ENCODE results near the gene TSPAN32. TPM values are rescaled to one million over a fixed set of nuclear protein-coding genes. Genes with fewer than 3 reads are reported as not detected.

TSPAN32 gene
- total and polyA plus RNA-seq, 10 of the 15 experiments (the other 5 are each of a cell fraction or from before 2014, with no cell fraction given): 0.08 TPM; not detected in 9

GRCh38 chr11:2320568-2321310 is 18.9 kb downstream of the TSPAN32 start:
- no peak for DNase-seq (ENCODE audit: low read depth, low spot score)
- FAIRE-seq: no peak
- TF ChIP-seq SKIL (IDR thresholded peaks at IDR 0.05; ENCODE audit: low read depth, poor library complexity, severe bottlenecking) (no peak), SREBF2 (IDR thresholded peaks at IDR 0.05; ENCODE audit: low read length) (no peak), BACH1 (IDR thresholded peaks at IDR 0.05; ENCODE audit: borderline replicate concordance) (no peak), CTCF (IDR thresholded peaks at IDR 0.05 in 2 of 3, conservative IDR thresholded peaks at IDR 0.05 in 1 of 3; ENCODE audit: control insufficient read depth in 2 of 3, extremely low read depth in 1 of 3, insufficient read depth in 1 of 3, low read depth in 3 of 3, low read length in 3 of 3) (no peak), CHD2 (IDR thresholded peaks at IDR 0.05; ENCODE audit: borderline replicate concordance, low read depth, low read length) (no peak), PKNOX1 (IDR thresholded peaks at IDR 0.05) (no peak), PAX5 (IDR thresholded peaks at IDR 0.05; ENCODE audit: borderline replicate concordance, low read depth, low read length) (no peak), CEBPB (IDR thresholded peaks at IDR 0.05; ENCODE audit: borderline replicate concordance in 1 of 2, low read depth in 2 of 2, low read length in 2 of 2) (no peak), ELK1 (IDR thresholded peaks at IDR 0.05; ENCODE audit: low read depth, low read length) (no peak), E2F8 (IDR thresholded peaks at IDR 0.05; ENCODE audit: low read depth, partially characterized antibody) (no peak), FOXM1 (IDR thresholded peaks at IDR 0.05; ENCODE audit: low read depth, low read length) (no peak), IRF3 (IDR thresholded peaks at IDR 0.05) (no peak)

More at GRCh38 chr11:2320568-2321310, 18.9 kb downstream of the TSPAN32 start:
- in situ Hi-C loops (cut with MboI) (no loop called here), intact Hi-C loops (cut with micrococcal nuclease; ENCODE audit: unreplicated experiment) (no loop called here)
- no peak overlapping the region for H2AFZ ChIP-seq (ENCODE audit: control insufficient read depth, low read depth, low read length)
- ChIA-PET POLR2A (no interaction called here), SMC1A (ENCODE audit: uncharacterized antibody, unreplicated experiment) (no interaction called here), CTCF (interaction anchor here (1.4 kb wide), 1 partner anchor 16 kb away, joined by 3 read pairs; no protein-coding TSS in a partner anchor), RAD21 (ENCODE audit: unreplicated experiment) (no interaction called here)
- H4K20me1 ChIP-seq (ENCODE audit: control insufficient read depth, insufficient read depth): no peaks in the 10 kb centered on the region
- no peaks in the 10 kb centered on the region for H3K27me3 ChIP-seq (replicated peaks in 1 of 2; ENCODE audit: control insufficient read depth in 2 of 2, insufficient read depth in 2 of 2, low read length in 1 of 2)
- no peaks in the 10 kb centered on the region; the same call in 2 of the 3 replicates for H3K9me3 ChIP-seq (replicated peaks; ENCODE audit: control insufficient read depth, insufficient read depth, low read length)
- no TSS peak for BruUV-seq (replicated peaks)
- no peaks in the 10 kb centered on the region for H3K79me2 ChIP-seq (ENCODE audit: control insufficient read depth, insufficient read depth, low read length)
- ATAC-seq: no peak
- whole genome bisulfite sequencing (ENCODE audit: insufficient coverage, insufficient replicate concordance, low lambda C conversion rate, missing lambda C conversion rate): 44% methylated on average over 23 of the region's 23 CpGs
- H3K9ac ChIP-seq (ENCODE audit: control insufficient read depth, insufficient read depth, low read length): no peak overlapping the region
- no peak overlapping the region for H3K27ac ChIP-seq (ENCODE audit: control insufficient read depth, insufficient read depth)
- no peak overlapping the region for H3K4me3 ChIP-seq
- no peaks in the 10 kb centered on the region for H3K4me1 ChIP-seq (ENCODE audit: control insufficient read depth, insufficient read depth, low read length)
- H3K4me2 ChIP-seq (ENCODE audit: control insufficient read depth, insufficient read depth): no peak overlapping the region
- H3K36me3 ChIP-seq (ENCODE audit: control insufficient read depth in 2 of 2, insufficient read depth in 2 of 2, low read length in 1 of 2): no peaks in the 10 kb centered on the region

Data from GM12878 (cell line).